ENCODE measurements around the gene DNAJB6.

- TF ChIP-seq TAF1 (IDR thresholded peaks at IDR 0.05; ENCODE audit: borderline replicate concordance, insufficient read depth, low read length) (no peak), POLR2AphosphoS5 (IDR thresholded peaks at IDR 0.05; ENCODE audit: low read depth, low read length) (no peak), FOXP2 (optimal IDR thresholded peaks at IDR 0.05; ENCODE audit: borderline replicate concordance, extremely low read depth, extremely low read length, insufficient read depth) (no peak), SIN3A (IDR thresholded peaks at IDR 0.05; ENCODE audit: borderline replicate concordance, insufficient read depth, low read length) (no peak)
- TF ChIP-seq, protein P1, sequence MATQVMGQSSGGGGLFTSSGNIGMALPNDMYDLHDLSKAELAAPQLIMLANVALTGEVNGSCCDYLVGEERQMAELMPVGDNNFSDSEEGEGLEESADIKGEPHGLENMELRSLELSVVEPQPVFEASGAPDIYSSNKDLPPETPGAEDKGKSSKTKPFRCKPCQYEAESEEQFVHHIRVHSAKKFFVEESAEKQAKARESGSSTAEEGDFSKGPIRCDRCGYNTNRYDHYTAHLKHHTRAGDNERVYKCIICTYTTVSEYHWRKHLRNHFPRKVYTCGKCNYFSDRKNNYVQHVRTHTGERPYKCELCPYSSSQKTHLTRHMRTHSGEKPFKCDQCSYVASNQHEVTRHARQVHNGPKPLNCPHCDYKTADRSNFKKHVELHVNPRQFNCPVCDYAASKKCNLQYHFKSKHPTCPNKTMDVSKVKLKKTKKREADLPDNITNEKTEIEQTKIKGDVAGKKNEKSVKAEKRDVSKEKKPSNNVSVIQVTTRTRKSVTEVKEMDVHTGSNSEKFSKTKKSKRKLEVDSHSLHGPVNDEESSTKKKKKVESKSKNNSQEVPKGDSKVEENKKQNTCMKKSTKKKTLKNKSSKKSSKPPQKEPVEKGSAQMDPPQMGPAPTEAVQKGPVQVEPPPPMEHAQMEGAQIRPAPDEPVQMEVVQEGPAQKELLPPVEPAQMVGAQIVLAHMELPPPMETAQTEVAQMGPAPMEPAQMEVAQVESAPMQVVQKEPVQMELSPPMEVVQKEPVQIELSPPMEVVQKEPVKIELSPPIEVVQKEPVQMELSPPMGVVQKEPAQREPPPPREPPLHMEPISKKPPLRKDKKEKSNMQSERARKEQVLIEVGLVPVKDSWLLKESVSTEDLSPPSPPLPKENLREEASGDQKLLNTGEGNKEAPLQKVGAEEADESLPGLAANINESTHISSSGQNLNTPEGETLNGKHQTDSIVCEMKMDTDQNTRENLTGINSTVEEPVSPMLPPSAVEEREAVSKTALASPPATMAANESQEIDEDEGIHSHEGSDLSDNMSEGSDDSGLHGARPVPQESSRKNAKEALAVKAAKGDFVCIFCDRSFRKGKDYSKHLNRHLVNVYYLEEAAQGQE (IDR thresholded peaks at IDR 0.05; ENCODE audit: insufficient read depth in 1 of 2, low read depth in 2 of 2, low read length in 2 of 2), result no peak
Observed at GRCh38 chr7:157410831-157411556, 74.2 kb downstream of the DNAJB6 start.
